Measurements from ENCODE around the gene TAC3. TPM values are rescaled to one million over a fixed set of nuclear protein-coding genes. Genes with fewer than 3 reads are reported as not detected.
"Not testable (repeated sequence)": the region's sequence is repeated elsewhere in the genome, so short reads cannot be mapped to it uniquely, and the experiment has no call there.

The TAC3 gene
- total and polyA plus RNA-seq, 9 donors = 0.40 to 2.2 TPM; not detected in 7

DNA sequence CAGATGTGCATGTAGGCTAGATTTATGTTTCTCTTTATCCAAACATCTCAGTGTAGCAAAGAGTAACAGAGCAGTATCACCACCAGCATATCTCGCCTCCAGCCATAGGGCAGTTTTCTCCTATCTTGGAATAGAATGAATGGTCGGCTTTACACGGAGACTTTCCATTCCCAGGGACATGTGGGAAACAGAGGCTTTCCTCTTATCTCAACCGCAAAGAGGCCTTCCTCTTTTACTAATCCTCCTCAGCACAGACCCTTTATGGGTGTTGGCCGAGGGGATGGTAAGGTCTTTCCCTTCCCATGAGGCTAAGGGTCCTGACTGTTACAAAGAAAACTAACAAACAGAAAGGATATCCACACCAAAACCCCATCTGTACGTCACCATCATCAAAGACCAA lies 47.4 kb downstream of the TAC3 start:
- H3K27ac ChIP-seq; H3K36me3 ChIP-seq; intact Hi-C loops (cut with DNase I); H3K4me3 ChIP-seq; H3K27me3 ChIP-seq; H3K9me3 ChIP-seq; H3K4me1 ChIP-seq (ENCODE audit: insufficient read depth); DNase-seq: not testable (repeated sequence)
- WGBS, 3 donors = 67 to 85% (median 76%) methylated on average over 6 of the region's 6 CpGs

DNA sequence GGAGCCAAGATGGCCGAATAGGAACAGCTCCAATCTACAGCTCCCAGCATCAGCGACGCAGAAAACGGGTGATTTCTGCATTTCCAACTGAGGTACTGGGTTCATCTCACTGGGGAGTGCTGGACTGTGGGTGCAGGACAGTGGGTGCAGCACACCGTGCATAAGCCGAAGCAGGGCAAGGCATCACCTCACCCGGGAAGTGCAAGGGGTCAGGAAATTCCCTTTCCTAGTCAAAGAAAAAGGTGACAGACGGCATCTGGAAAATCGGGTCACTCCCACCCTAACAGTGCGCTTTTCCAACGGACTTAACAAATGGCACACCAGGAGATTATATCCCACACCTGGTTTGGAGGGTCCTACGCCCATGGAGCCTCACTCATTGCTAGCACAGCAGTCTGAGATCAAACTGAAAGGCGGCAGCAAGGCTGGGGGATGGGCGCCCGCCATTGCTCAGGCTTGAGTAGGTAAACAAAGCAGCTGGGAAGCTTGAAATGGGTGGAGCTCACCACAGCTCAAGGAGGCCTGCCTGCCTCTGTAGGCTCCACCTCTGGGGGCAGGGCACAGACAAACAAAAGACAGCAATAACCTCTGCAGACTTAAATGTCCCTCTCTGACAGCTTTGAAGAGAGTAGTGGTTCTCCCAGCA lies 50.2 kb downstream of the TAC3 start:
- intact Hi-C loops (cut with DNase I); H3K36me3 ChIP-seq; H3K27ac ChIP-seq; H3K4me1 ChIP-seq (ENCODE audit: insufficient read depth); H3K9me3 ChIP-seq; DNase-seq; H3K27me3 ChIP-seq; H3K4me3 ChIP-seq: not testable (repeated sequence)
- 86 to 94% (median 90%) methylated on average over 15 of the region's 15 CpGs for WGBS, 3 donors

- H3K4me1 ChIP-seq (ENCODE audit: insufficient read depth); DNase-seq; H3K4me3 ChIP-seq; H3K27ac ChIP-seq; H3K9me3 ChIP-seq; H3K27me3 ChIP-seq; intact Hi-C loops (cut with DNase I); H3K36me3 ChIP-seq: not testable (repeated sequence)
- WGBS, 3 donors = 92 to 98% (median 96%) methylated on average over 4 of the region's 4 CpGs
Observed at GRCh38 chr12:56965124-56965523, 51.2 kb downstream of the TAC3 start.

DNA sequence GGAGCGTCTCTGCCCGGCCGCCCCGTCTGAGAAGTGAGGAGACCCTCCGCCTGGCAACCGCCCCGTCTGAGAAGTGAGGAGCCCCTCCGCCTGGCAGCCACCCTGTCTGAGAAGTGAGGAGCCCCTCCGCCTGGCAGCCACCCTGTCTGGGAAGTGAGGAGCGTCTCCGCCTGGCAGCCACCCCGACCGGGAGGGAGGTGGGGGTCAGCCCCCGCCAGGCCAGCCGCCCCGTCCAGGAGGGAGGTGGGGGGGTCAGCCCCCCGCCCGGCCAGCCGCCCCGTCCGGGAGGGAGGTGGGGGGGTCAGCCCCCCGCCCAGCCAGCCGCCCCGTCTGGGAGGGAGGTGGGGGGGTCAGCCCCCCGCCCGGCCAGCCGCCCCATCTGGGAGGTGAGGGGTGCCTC lies 52.8 kb downstream of the TAC3 start:
- intact Hi-C loops (cut with DNase I) = not testable (repeated sequence)
- 84 to 98% (median 91%) methylated on average over 8 to 16 of the region's 27 CpGs for WGBS, 3 donors

GRCh38 chr12:56962247-56962646 lies 54.1 kb downstream of the TAC3 start:
- 66 to 80% (median 78%) methylated on average over 4 of the region's 4 CpGs for WGBS, 3 donors
- H3K4me3 ChIP-seq; H3K4me1 ChIP-seq (ENCODE audit: insufficient read depth); DNase-seq; H3K36me3 ChIP-seq; intact Hi-C loops (cut with DNase I); H3K27ac ChIP-seq; H3K27me3 ChIP-seq; H3K9me3 ChIP-seq: not testable (repeated sequence)

More for the DNA sequence above, 52.8 kb downstream of the TAC3 start:
- DNase-seq; H3K36me3 ChIP-seq; H3K27ac ChIP-seq; H3K4me3 ChIP-seq; H3K4me1 ChIP-seq (ENCODE audit: insufficient read depth); H3K9me3 ChIP-seq; H3K27me3 ChIP-seq: not testable (repeated sequence)

Other genes starting within 250 kb of the TAC3 start
- under 1 TPM in 3 of 7 donors, not detected in 4; 0.10 to 0.25 (median 0.25) TPM for gene SDR9C7, start 82.1 kb downstream of the TAC3 start, total RNA-seq
- under 1 TPM in 1 of 2 donors, not detected in 1; 0.07 TPM for gene SDR9C7, start 82.1 kb downstream of the TAC3 start, polyA plus RNA-seq
- under 1 TPM; 0.24 to 0.64 (median 0.45) TPM for gene RDH16, start 58.9 kb downstream of the TAC3 start, total RNA-seq
- gene RDH16, start 58.9 kb downstream of the TAC3 start, polyA plus RNA-seq = under 1 TPM; 0.22 to 0.34 TPM
- gene ZBTB39, start 10.0 kb downstream of the TAC3 start, total RNA-seq = 10 to 100 TPM in 1 of 7 donors, 1 to 10 TPM in 6; 3.3 to 10.4 (median 7.4) TPM
- 1 to 10 TPM; 2.9 to 7.1 TPM for gene ZBTB39, start 10.0 kb downstream of the TAC3 start, polyA plus RNA-seq
- gene MYO1A, start 33.6 kb upstream of the TAC3 start, total RNA-seq = 1 to 10 TPM in 1 of 7 donors, under 1 TPM in 4, not detected in 2; 0.10 to 2.6 (median 0.23) TPM
- under 1 TPM; 0.08 to 0.38 TPM for gene MYO1A, start 33.6 kb upstream of the TAC3 start, polyA plus RNA-seq
- gene NEMP1, start 62.3 kb upstream of the TAC3 start, total RNA-seq = 10 to 100 TPM in 5 of 7 donors, 1 to 10 TPM in 2; 6.8 to 14.9 (median 10.8) TPM
- gene NEMP1, start 62.3 kb upstream of the TAC3 start, polyA plus RNA-seq = 10 to 100 TPM in 1 of 2 donors, 1 to 10 TPM in 1; 5.8 to 11.1 TPM
- gene NAB2, start 72.6 kb upstream of the TAC3 start, total RNA-seq = 100 to 1,000 TPM in 1 of 7 donors, 10 to 100 TPM in 6; 37.6 to 103 (median 70.8) TPM
- 10 to 100 TPM; 27.5 to 47.4 TPM for gene NAB2, start 72.6 kb upstream of the TAC3 start, polyA plus RNA-seq
- gene STAT6, start 94.8 kb upstream of the TAC3 start, total RNA-seq = 100 to 1,000 TPM in 5 of 7 donors, 10 to 100 TPM in 2; 67.4 to 211 (median 168) TPM
- gene STAT6, start 94.8 kb upstream of the TAC3 start, polyA plus RNA-seq = 100 to 1,000 TPM; 145 to 158 TPM
- 100 to 1,000 TPM; 148 to 640 (median 405) TPM for gene LRP1, start 112.0 kb upstream of the TAC3 start, total RNA-seq
- gene LRP1, start 112.0 kb upstream of the TAC3 start, polyA plus RNA-seq = 100 to 1,000 TPM in 1 of 2 donors, 10 to 100 TPM in 1; 76.4 to 168 TPM
- gene LRP1-AS, start 131.1 kb upstream of the TAC3 start, total RNA-seq = not detected
- not detected for gene LRP1-AS, start 131.1 kb upstream of the TAC3 start, polyA plus RNA-seq
- under 1 TPM in 1 of 7 donors, not detected in 6; 0.20 TPM for gene NXPH4, start 200.3 kb upstream of the TAC3 start, total RNA-seq
- under 1 TPM in 1 of 2 donors, not detected in 1; 0.13 TPM for gene NXPH4, start 200.3 kb upstream of the TAC3 start, polyA plus RNA-seq
- gene SHMT2, start 213.2 kb upstream of the TAC3 start, total RNA-seq = 100 to 1,000 TPM in 1 of 7 donors, 10 to 100 TPM in 6; 32.3 to 185 (median 46.6) TPM
- gene SHMT2, start 213.2 kb upstream of the TAC3 start, polyA plus RNA-seq = 10 to 100 TPM; 23.0 to 34.7 TPM
- 1 to 10 TPM in 6 of 7 donors, under 1 TPM in 1; 0.66 to 2.3 (median 1.8) TPM for gene STAC3, start 234.7 kb upstream of the TAC3 start, total RNA-seq
- gene STAC3, start 234.7 kb upstream of the TAC3 start, polyA plus RNA-seq = 1 to 10 TPM in 1 of 2 donors, under 1 TPM in 1; 0.77 to 2.9 TPM

Measured in ovary (tissue), 9 donors.